GM12878 (cell line): ENCODE results near the gene NUP93.

ENCODE experiments used
- EP300 ChIP-seq, 2 experiments: fragments of 150-350 bp in 1 of 2; IDR thresholded peaks; 2 replicates each; pipeline ENCODE4 v1.6.1; 2011 to 2012; ENCODE audit warnings: low read depth in 2 of 2, low read length in 2 of 2, borderline replicate concordance in 1 of 2, improper control_type of control experiment in 1 of 2, inconsistent platforms in 1 of 2; ENCODE audit not compliant: control insufficient read depth in 1 of 2
- ESRRA ChIP-seq: IDR thresholded peaks from 2 replicates; pipeline ENCODE4 v1.6.1; 2012; ENCODE audit warnings: mild to moderate bottlenecking, low read length, improper control_type of control experiment
- FOS ChIP-seq: IDR thresholded peaks from 3 replicates; pipeline ENCODE4 v1.6.1; 2011; ENCODE audit warnings: borderline replicate concordance; ENCODE audit not compliant: insufficient read length; ENCODE audit errors: extremely low read depth
- FOXM1 ChIP-seq: IDR thresholded peaks from 2 replicates; pipeline ENCODE4 v1.6.1; 2012; ENCODE audit warnings: low read depth, mild to moderate bottlenecking, inconsistent platforms, low read length, moderate library complexity
- GATAD2B ChIP-seq: fragments of 450-650 bp; conservative IDR thresholded peaks from 2 replicates; pipeline ENCODE4 v1.6.1; 2017; ENCODE audit warnings: low read depth, mild to moderate bottlenecking, moderate library complexity
- HDAC2 ChIP-seq: fragments of 200-600 bp; sonication (generic); IDR thresholded peaks from 2 replicates; pipeline ENCODE4 v1.6.1; 2017
- NFIC ChIP-seq: IDR thresholded peaks from 2 replicates; pipeline ENCODE4 v1.6.1; 2012; ENCODE audit warnings: low read depth, mild to moderate bottlenecking, inconsistent platforms, low read length, moderate library complexity
- NRF1 ChIP-seq: conservative IDR thresholded peaks from 2 replicates; pipeline ENCODE4 v1.6.1; 2011; ENCODE audit warnings: mild to moderate bottlenecking, low read depth, low read length, improper control_type of control experiment
- POLR2A ChIP-seq: IDR thresholded peaks from 2 replicates; pipeline ENCODE4 v1.6.1; 2011; ENCODE audit warnings: low read depth, mild to moderate bottlenecking, low read length
- SMAD1 ChIP-seq: fragments of 450-650 bp; IDR thresholded peaks from 2 replicates; pipeline ENCODE4 v1.6.1; 2018; ENCODE audit warnings: mild to moderate bottlenecking, low read depth; ENCODE audit not compliant: partially characterized antibody
- STAT3 ChIP-seq: IDR thresholded peaks from 2 replicates; pipeline ENCODE4 v1.6.1; 2011; ENCODE audit warnings: low read depth, low read length, improper control_type of control experiment
- YY1 ChIP-seq: IDR thresholded peaks from 2 replicates; pipeline ENCODE4 v1.6.1; 2011; ENCODE audit warnings: low read depth, mild to moderate bottlenecking, low read length
- ZBED1 ChIP-seq: IDR thresholded peaks from 2 replicates; pipeline ENCODE4 v1.6.1; 2016; ENCODE audit warnings: borderline replicate concordance
- TF ChIP-seq, protein P1 (sequence below), 3 experiments: IDR thresholded peaks in 2 of 3; conservative IDR thresholded peaks in 1 of 3; 2 replicates each; pipeline ENCODE4 v1.5.1; 2011; ENCODE audit warnings: low read depth in 3 of 3, low read length in 3 of 3, mild to moderate bottlenecking in 3 of 3, control low read depth in 2 of 3, moderate library complexity in 2 of 3, inconsistent platforms in 1 of 3, mixed read lengths in 1 of 3; ENCODE audit not compliant: control insufficient read depth in 2 of 3, insufficient read depth in 1 of 3; ENCODE audit errors: extremely low read depth in 1 of 3

GRCh38 chr16:56708525-56709442 is 21.1 kb upstream of the NUP93 start:
- no peak for TF ChIP-seq FOS
- TF ChIP-seq ZBED1: no peak
- no peak for TF ChIP-seq POLR2A
- TF ChIP-seq, protein P1, sequence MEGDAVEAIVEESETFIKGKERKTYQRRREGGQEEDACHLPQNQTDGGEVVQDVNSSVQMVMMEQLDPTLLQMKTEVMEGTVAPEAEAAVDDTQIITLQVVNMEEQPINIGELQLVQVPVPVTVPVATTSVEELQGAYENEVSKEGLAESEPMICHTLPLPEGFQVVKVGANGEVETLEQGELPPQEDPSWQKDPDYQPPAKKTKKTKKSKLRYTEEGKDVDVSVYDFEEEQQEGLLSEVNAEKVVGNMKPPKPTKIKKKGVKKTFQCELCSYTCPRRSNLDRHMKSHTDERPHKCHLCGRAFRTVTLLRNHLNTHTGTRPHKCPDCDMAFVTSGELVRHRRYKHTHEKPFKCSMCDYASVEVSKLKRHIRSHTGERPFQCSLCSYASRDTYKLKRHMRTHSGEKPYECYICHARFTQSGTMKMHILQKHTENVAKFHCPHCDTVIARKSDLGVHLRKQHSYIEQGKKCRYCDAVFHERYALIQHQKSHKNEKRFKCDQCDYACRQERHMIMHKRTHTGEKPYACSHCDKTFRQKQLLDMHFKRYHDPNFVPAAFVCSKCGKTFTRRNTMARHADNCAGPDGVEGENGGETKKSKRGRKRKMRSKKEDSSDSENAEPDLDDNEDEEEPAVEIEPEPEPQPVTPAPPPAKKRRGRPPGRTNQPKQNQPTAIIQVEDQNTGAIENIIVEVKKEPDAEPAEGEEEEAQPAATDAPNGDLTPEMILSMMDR (IDR thresholded peaks at IDR 0.05 in 2 of 3, conservative IDR thresholded peaks at IDR 0.05 in 1 of 3; ENCODE audit: control insufficient read depth in 2 of 3, extremely low read depth in 1 of 3, insufficient read depth in 1 of 3, low read depth in 3 of 3, low read length in 3 of 3): no peak
- TF ChIP-seq EP300 (IDR thresholded peaks at IDR 0.05; ENCODE audit: borderline replicate concordance in 1 of 2, control insufficient read depth in 1 of 2, low read depth in 2 of 2, low read length in 2 of 2): no peak
- no peak for TF ChIP-seq NRF1
- TF ChIP-seq SMAD1: no peak
- no peak for TF ChIP-seq NFIC
- no peak for TF ChIP-seq HDAC2
- no peak for TF ChIP-seq GATAD2B
- no peak for TF ChIP-seq STAT3
- TF ChIP-seq YY1: no peak
- no peak for TF ChIP-seq FOXM1
- TF ChIP-seq ESRRA: no peak
